Skin epidermis (tissue), 12 donors: ENCODE results near the gene RDH5.
A peak's percentile ranks its signal among the peaks of the same experiment; 100 is the strongest.

Source experiments
- H3K27ac ChIP-seq, 21 experiments: fragments of 200-600 bp; sonication (generic) in 11 of 21; one replicate each; pipeline ENCODE4 v1.5.0; 2020; ENCODE audit warnings: mild to moderate bottlenecking in 3 of 21, inconsistent platforms in 2 of 21, moderate library complexity in 2 of 21
- H3K4me3 ChIP-seq, 7 experiments: fragments of 200-600 bp; sonication (generic) in 2 of 7; one replicate each; pipeline ENCODE4 v1.5.0; 2020; ENCODE audit warnings: inconsistent platforms in 2 of 7, mild to moderate bottlenecking in 2 of 7, moderate library complexity in 1 of 7

RDH5 gene, protein sequence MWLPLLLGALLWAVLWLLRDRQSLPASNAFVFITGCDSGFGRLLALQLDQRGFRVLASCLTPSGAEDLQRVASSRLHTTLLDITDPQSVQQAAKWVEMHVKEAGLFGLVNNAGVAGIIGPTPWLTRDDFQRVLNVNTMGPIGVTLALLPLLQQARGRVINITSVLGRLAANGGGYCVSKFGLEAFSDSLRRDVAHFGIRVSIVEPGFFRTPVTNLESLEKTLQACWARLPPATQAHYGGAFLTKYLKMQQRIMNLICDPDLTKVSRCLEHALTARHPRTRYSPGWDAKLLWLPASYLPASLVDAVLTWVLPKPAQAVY

DNA sequence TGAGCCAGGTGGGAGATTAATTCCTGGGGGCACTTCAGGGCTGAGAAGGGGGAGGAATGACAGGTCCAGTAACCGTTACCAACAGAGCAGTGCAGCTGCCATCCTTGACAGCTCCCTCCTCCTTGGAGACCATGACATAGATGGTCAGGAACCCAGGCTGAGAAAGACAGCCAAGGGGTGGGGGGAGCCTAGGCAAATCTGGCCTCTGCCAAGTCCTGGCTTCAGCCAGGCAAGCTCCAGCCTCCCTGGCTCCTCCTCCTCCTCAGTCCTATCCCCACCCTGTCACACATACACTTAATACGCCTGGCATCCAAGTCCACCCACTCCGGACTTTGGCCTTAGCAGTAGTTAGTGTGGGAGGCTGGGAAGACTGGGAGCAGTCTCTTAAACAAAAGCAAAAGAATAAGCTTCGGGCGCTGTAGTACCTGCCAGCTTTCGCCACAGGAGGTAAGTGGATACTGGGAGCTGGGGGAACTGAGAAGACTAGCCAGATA is at the start of gene RDH5:
RDH5 (plus strand) TSS at position 323 of the 494 bp plus-strand sequence. CDS start 792 bp downstream, outside the sequence.
- peak within 1 kb of the TSS in 20 of 21 experiments; percentile 5 to 95 (median 61) for H3K27ac ChIP-seq

DNA sequence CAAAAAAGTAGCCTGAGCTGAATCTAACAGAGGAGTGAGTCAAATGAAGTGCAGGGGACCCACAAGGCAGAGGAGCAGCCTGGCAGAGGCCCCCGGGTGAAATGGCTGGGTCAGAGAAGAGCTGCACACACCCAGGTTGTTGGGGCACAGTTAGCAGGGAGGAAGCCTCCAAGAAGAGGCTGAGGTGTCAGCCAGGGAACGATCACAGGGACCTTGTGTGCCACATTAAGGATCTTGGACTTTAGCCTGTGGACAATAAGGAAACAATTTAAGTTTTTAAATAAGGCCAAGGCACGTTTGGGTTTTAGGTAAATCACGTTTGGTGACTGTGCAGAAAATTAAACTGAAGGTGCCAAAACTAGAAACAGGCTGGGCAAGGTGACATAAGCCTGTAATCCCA is 48.4 kb upstream of the RDH5 start:
- Histone ChIP-seq H3K27ac (no peak overlapping the region), H3K4me3 (no peak overlapping the region)

More for the DNA sequence above, at the start of gene RDH5:
- H3K4me3 ChIP-seq, result peak within 1 kb of the TSS in 1 of 7 experiments; percentile 1

DNA sequence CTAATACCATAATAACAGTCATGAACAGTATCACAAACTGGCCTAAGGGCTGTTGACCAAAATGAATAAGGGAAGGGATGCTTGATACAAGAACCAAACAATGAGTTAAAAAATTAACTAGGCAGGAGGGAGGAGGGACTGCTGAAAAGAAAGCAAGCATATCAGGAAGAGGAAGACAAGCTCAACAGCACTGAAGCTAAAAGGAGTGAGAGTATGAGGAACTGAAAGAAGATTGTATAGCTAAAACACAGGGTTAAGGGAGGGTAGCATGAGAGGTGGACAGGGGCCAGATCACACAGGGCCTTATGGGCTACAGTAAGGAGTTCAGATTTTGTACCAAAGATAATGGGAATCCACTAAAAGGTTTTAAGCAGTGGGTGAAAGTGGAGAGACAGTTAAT is 46.6 kb upstream of the RDH5 start:
- Histone ChIP-seq H3K4me3 (no peak overlapping the region), H3K27ac (peak overlapping the region in 1 of 21 experiments; percentile 49)

DNA sequence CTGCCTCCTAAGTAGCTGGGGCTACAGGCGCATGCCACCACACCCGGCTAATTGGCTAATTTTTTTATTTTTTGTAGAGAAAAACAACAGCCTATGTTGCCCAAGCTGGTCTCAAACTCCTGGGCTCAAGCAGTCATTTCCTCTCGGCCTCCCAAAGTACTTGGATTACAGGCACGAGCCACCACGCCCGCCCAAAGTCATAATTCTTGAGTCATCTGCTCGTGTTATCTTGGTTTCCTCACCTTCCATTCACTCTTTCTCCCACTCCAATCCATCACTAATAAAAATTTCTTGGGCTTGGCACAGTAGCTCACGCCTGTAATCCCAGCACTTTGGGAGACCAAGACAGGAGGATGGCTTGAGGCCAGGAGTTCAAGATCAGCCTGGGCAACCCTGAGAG is 44.5 kb upstream of the RDH5 start:
- H3K27ac ChIP-seq, result peak overlapping the region in 1 of 21 experiments; percentile 21

DNA sequence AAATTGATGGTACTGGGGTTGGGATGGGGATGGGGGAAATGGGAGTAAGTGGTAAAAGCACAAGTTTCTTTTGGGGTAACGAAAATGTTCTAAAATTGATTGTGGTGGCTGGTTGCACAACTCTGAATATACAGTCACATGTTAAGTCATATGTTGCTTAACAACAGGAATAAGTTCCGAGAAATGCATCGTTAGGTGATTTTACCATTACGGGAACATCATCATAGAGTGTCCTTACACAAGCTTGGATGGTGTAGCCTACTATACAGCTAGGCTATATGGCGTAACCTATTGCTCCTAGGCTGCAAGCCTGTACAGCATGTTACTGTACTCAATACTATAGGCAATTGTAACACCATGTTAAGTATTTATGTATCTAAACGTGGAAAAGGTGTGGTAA is 43.5 kb upstream of the RDH5 start:
- no peak overlapping the region for H3K27ac ChIP-seq
- no peak overlapping the region for H3K4me3 ChIP-seq

More for the DNA sequence above, 44.5 kb upstream of the RDH5 start:
- H3K4me3 ChIP-seq, result no peak overlapping the region

DNA sequence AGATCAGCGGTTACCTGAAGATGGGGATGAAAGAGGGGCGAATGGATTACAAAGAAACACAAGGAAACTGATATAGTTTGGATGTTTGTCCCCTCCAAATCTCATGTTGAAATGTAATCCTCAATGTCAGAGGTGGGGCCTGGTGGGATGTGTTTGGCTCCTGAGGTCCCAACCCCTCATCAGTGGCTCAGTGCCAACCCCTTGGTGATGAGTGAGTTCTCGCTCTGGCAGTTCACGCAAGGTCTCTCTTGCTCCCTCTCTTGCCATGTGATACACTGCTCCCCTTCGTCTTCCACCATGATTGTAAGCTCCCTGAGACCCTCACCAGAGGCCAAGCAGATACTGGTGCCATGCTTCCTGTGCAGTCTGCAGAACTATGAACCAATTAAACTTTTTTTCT is 40.5 kb upstream of the RDH5 start:
- Histone ChIP-seq H3K4me3 (no peak overlapping the region), H3K27ac (no peak overlapping the region)

DNA sequence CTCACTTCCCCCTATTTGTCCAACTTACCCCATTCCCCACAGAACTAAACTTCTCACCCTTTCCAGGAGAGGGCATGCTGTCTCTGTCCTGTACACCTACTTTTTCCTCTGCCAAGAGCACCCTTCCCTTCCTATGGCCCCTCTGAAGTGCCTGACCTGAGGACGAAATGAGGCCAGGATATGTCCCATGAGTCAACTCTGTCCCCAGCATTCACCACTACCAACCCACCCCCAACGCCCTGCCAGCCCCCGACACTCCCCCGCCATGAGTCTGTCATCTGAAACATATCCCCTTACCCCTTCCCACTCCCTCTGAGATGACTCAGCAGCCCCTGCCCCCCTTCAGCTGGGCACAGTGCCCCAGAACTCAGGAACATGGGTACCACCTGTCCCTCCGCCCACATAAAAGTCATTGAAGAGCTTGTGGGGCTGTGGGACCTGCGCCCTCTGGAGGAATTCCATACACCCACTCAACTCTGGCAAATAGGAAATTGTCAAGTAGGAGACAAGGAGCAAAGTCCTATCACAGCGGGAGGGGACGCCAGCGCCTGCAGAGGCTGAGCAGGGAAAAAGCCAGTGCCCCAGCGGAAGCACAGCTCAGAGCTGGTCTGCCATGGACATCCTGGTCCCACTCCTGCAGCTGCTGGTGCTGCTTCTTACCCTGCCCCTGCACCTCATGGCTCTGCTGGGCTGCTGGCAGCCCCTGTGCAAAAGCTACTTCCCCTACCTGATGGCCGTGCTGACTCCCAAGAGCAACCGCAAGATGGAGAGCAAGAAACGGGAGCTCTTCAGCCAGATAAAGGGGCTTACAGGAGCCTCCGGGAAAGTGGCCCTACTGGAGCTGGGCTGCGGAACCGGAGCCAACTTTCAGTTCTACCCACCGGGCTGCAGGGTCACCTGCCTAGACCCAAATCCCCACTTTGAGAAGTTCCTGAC is 38.8 kb upstream of the RDH5 start:
- peak overlapping the region in 1 of 7 experiments; percentile 0 for H3K4me3 ChIP-seq
- H3K27ac ChIP-seq, result no peak overlapping the region

DNA sequence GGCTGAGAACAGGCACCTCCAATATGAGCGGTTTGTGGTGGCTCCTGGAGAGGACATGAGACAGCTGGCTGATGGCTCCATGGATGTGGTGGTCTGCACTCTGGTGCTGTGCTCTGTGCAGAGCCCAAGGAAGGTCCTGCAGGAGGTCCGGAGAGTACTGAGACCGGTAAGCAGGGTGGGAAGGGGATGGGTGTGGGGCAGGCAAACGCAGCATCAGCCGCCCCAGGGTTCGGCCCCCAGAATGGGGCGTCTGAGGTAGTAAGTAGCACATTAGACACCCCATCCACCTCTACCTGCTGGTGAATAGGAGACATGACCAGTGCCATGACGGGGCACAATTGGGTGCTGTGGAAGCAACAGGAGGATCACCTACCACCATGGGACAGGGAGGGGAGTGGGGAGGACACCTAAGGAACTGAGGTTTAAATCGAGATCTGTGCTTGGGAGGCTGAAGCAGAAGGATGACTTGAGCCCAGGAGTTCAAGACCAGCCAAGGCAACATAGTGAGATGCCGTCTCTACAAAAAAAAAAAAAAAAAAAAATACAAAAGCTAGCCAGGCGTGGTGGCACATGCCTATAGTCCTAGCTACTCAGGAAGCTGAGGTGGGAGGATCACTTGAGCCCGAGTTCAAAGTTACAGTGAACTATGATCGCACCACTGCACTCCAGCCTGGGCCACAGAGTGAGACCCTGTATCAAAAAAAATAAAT is 38.0 kb upstream of the RDH5 start:
- Histone ChIP-seq H3K27ac (no peak overlapping the region), H3K4me3 (peak overlapping the region in 1 of 7 experiments; percentile 0)

DNA sequence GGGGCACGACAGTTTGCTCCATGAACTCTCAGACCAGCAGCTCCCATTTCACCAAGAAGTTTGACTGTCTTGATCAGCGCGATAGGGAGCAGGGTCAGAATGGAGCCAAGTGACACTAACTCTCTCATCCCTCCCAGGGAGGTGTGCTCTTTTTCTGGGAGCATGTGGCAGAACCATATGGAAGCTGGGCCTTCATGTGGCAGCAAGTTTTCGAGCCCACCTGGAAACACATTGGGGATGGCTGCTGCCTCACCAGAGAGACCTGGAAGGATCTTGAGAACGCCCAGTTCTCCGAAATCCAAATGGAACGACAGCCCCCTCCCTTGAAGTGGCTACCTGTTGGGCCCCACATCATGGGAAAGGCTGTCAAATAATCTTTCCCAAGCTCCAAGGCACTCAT is 36.5 kb upstream of the RDH5 start:
- no peak overlapping the region for H3K27ac ChIP-seq

DNA sequence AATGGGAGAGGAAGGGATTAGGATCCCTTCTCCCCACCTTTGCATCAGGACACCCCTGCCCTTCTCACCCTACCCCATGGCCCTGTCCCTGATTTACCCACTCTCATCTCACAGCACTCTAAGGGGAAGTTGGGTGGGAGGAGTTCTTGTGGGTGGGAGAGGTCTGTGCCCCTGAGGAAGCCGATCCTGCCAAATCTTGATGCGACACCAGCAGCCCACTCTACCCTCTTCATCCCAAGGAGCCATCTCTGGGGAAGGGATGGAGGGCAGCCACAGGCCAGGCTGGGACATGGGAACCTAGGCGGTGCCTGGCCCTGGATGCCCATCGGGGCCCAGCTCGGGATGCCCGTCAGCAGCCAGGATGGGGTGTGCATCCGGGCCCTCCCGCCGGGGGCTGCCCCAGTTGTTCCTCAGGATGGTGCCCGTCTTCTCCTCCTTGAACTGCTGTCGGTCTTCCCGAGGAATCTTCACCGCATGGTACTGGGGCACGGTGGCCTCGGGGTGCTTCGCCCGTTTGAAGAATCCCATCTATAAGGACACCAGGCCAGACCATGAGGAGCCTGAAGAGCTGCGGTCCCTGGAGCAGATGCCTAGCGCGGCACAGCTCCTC is 35.3 kb upstream of the RDH5 start:
- no peak overlapping the region for H3K27ac ChIP-seq
- H3K4me3 ChIP-seq, result no peak overlapping the region

More for the DNA sequence above, 36.5 kb upstream of the RDH5 start:
- H3K4me3 ChIP-seq, result no peak overlapping the region

DNA sequence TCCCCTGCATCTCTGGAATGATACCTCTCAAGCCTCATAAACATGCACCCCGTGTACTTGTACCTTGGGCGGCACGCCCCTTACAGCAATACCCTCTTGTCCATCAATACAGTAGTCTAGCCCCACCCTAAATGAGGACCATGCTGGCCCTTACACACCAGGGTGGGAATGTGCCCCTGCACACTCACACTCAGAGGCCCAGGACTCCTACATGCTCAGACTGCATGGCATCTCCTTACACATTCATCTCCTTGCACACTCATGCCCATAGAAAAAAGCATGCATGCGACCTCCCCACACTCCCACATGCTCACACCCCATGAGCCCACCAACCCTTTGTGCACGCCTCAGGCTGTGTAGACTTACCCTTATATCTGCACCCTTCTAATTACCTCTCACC is 34.5 kb upstream of the RDH5 start:
- H3K27ac ChIP-seq, result no peak overlapping the region
- no peak overlapping the region for H3K4me3 ChIP-seq

DNA sequence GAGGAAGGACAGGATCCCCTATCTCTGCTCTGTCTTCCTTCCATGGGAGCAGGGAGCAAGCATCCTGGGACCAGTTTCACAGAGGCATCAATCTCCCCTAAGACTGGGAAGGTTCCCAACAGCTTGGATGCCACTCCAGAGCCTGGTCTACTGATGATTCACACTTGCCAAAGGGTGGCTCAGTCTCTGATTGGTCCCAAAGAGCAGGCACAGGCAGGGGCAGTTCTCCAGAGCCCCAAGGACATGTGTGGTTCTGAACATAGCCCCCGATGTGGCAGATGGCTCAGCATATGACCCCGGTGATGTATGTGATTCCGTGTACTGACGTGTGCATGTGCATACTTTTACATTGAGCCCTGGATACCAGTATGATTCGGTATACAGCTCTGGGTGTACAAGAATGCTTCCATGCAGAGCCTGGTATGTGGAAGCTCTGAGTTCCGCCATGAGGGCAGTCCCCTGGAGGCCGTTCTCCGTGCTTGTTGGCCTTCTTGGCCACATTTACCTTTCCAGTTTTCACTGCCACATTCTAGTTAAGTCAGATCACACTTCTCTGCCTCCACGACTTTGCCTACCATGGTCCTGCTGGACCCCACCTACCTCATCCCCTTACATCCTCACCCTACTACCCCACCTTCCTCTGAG is 33.7 kb upstream of the RDH5 start:
- Histone ChIP-seq H3K27ac (no peak overlapping the region), H3K4me3 (no peak overlapping the region)

DNA sequence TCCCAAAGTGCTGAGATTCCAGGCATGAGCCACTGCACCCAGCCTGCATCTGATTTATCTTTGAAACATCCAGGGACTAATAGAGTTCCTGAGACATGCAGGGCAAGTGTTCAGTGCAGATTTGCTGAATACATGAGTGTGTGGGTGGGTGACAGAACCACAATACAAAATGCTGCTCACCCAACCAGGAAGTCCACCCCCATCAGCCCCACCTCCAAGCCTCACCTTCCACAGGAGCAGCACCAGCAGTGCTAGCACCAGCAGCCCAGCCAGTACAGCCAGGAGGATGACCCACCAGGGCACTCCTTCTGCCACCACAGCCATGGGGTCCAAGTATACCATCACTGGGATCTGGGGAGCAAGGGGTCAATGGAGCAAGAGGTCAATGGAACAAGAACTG is 32.4 kb upstream of the RDH5 start:
- H3K27ac ChIP-seq, result no peak overlapping the region

DNA sequence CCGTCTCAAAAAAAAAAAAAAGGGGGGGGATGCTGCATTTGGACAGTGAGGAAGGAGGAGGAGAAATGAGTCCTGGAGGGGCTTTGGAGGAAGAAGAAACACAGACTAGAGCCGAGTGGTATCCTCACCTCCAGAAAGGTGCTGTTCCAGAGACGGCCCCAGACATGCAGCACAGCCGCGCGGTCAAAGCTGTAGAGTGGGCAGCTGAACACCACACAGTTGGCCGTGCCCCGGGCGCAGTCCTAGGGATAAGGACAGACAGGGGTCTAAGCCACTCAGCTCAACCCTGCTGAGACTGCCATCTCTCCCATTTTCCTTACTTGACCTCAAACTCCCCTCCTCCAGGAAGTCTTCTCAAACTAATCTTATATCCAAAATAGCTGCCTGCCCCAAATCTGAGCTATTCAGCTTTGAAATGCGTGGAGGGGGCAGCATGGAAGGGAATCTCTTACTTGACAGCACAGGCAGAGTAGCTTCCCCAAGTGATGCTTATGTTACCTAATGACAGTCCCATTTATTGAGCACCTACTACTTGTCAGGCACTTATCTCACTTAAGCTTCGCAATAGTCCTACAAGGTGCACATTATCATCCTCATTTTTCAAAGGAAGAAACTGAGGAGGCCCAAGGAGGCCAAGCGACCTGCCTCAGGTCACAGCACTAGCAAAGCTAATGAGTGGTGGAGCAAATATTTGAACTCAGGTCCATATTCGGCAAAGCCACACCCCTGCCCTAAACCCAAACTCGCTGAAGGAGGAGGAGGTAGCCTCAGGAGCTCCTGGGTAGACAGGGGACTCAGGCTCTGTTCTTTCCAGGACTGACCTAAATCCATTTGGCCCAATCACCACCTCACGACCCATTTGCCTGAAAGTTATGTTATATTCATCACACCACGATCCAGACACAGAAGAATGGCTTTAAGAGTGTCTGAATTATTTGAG is 31.2 kb upstream of the RDH5 start:
- Histone ChIP-seq H3K4me3 (no peak overlapping the region), H3K27ac (no peak overlapping the region)

More for the DNA sequence above, 32.4 kb upstream of the RDH5 start:
- no peak overlapping the region for H3K4me3 ChIP-seq

DNA sequence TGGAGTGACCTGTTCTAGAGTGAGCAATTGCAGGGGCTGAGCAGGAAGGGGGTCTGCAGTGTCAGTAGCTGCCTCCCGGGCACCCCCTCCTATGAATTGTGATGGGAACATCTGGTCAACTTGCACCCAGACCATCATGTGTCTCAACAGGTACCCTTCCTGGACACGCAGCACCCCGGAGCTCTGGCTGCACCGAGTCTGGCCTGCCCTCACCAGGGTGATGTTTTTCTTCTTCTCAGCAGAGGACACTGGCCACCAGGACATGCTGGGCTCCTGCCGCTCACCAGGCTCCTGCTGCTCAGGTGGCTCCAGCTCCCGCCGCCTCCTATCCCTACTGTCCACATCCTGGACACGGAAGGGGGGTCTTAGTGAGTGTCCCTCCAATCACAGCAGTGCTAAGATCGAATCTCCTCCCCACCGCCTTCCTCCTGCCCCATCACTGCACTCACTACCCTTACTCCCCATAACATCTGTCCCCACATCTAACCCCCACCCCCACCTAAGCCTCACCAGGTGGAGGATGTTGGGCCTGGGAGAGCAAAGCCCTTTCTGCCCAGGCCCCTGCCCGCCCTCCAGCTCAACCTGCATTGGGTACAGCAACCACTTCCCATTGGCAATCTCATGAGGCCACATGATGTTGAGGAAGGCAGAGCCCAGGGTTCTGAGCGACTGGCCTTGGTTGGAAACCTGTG is 27.4 kb upstream of the RDH5 start:
- H3K4me3 ChIP-seq, result no peak overlapping the region
- H3K27ac ChIP-seq, result no peak overlapping the region

DNA sequence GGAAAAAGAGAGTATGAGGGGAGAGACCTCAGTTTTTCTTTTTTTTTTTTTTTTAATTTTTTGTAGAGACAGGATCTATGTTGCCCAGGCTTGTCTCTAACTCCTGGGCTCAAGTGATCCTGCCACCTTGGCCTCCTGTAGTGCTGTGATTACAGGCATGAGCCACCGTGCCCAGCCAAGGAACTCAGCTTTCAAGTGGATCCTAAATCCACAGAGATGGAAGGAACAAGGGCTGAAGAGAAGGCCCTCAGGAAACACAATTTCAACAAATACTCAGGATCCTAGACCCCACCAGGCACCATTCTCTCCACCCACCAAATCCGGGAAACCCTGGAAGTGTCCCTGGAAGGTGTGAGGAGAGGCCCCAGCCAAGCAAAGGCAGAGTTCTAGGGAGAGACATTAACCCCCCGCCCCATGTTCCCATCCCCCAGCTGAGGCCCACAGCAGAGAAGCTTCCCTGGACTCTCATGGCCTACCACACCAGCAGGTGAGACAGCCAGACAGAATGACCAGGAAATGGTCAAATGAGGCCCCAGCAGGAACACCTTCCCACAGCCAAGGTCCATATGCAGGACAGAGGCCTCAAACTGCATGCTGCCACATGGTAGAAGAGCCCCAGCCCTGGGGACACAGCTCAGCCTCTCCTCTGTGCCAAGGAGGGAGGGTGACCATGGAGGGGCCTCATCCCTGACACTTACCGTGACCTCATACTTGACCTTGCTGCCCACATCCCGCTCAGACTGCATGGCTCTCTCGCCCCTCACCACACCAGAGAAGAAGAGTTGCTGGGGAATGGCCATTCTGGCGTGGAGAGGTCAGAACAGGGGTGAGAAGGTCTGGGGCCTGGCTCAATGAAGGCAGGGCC is 26.6 kb upstream of the RDH5 start:
- Histone ChIP-seq H3K27ac (no peak overlapping the region), H3K4me3 (no peak overlapping the region)

DNA sequence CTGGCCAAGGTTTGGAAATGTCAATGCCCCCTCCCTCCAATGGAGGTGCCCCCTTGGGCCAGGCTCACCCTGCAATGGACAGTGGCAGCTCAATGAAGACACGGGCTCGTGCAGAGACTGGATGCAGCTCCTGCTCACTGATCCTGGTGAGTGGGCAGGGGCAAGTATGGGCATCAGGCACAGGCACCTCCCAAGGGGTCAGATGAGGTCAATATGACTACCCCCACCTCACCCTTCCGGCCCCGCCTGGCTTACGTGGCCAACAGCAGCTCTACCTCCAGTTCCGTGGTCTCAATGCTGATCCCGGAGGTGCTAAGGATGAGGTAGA is 26.0 kb upstream of the RDH5 start:
- Histone ChIP-seq H3K4me3 (no peak overlapping the region), H3K27ac (no peak overlapping the region)
